Measurements from ENCODE around the gene CFH.

GRCh38 chr1:196638466-196638865 lies 13.4 kb upstream of the CFH start:
- TF ChIP-seq CTCF (IDR thresholded peaks at IDR 0.05) (no peak), EP300 (IDR thresholded peaks at IDR 0.05) (no peak)
